HL-60 (cell line): ENCODE measurements around the gene COL18A1.

ENCODE experiments used
- DNase-seq, 2 experiments: peaks; one replicate each; pipeline ENCODE4 v3.0.0-alpha.2; 2010 to 2020; ENCODE audit warnings: low read depth in 1 of 2, low spot score in 1 of 2
- H3K27ac ChIP-seq: fragments of 250-450 bp; sonication (Bioruptor Pico); replicated peaks from 2 replicates; pipeline ENCODE4 v1.5.1; 2020; ENCODE audit warnings: mild to moderate bottlenecking, moderate library complexity
- H3K27me3 ChIP-seq: fragments of 250-450 bp; sonication (Bioruptor Pico); 2 replicates; pipeline ENCODE4 v1.5.1; 2021; ENCODE audit warnings: mild to moderate bottlenecking, moderate library complexity; ENCODE audit not compliant: insufficient read depth, poor library complexity, severe bottlenecking
- H3K4me3 ChIP-seq: replicated peaks from 2 replicates; pipeline ENCODE4 v1.5.1; 2011; ENCODE audit warnings: mild to moderate bottlenecking, control low read depth, low read length; ENCODE audit not compliant: insufficient read depth
- CTCF ChIP-seq: IDR thresholded peaks from one replicate; pipeline ENCODE4 v1.5.1; 2011; ENCODE audit warnings: low read length, control low read depth, inconsistent platforms; ENCODE audit not compliant: insufficient read depth
- GABPA ChIP-seq: IDR thresholded peaks from 2 replicates; pipeline ENCODE4 v1.6.1; 2012; ENCODE audit warnings: low read depth
- POLR2AphosphoS5 ChIP-seq: IDR thresholded peaks from 2 replicates; pipeline ENCODE4 v1.6.1; 2012; ENCODE audit warnings: low read depth
- REST ChIP-seq: IDR thresholded peaks from 2 replicates; pipeline ENCODE4 v1.6.1; 2012; ENCODE audit warnings: low read depth; ENCODE audit not compliant: insufficient replicate concordance
- SPI1 ChIP-seq: IDR thresholded peaks from 2 replicates; pipeline ENCODE4 v1.6.1; 2012; ENCODE audit warnings: low read depth, mild to moderate bottlenecking, borderline replicate concordance

COL18A1 gene

GRCh38 chr21:45433301-45433700 is 28.3 kb downstream of the COL18A1 start:
- no peak for DNase-seq
- Histone ChIP-seq H3K27me3 (no peaks in the 10 kb centered on the region), H3K4me3 (no peak overlapping the region), H3K27ac (no peak overlapping the region)
- TF ChIP-seq CTCF: no peak
- no peak for TF ChIP-seq SPI1
- TF ChIP-seq POLR2AphosphoS5: no peak
- no peak for TF ChIP-seq REST
- TF ChIP-seq GABPA: no peak

GRCh38 chr21:45433911-45434644 is 29.1 kb downstream of the COL18A1 start:
- H3K27ac ChIP-seq: no peak overlapping the region
- H3K27me3 ChIP-seq: no peaks in the 10 kb centered on the region
- no peak overlapping the region for H3K4me3 ChIP-seq
- TF ChIP-seq CTCF (no peak), GABPA (no peak), POLR2AphosphoS5 (no peak), REST (no peak), SPI1 (no peak)
- no peak for DNase-seq

GRCh38 chr21:45434645-45435217 is 29.8 kb downstream of the COL18A1 start:
- TF ChIP-seq REST (no peak), CTCF (no peak), GABPA (no peak), POLR2AphosphoS5 (no peak), SPI1 (no peak)
- Histone ChIP-seq H3K27me3 (no peaks in the 10 kb centered on the region), H3K27ac (no peak overlapping the region), H3K4me3 (no peak overlapping the region)
- no peak for DNase-seq
